ENCODE data around the gene TMEM119. TPM values are rescaled to one million over a fixed set of nuclear protein-coding genes. Genes with fewer than 3 reads are reported as not detected.

Gene TMEM119
- total RNA-seq, 2 experiments from 2014 or later = 2.1 to 2.6 TPM

- no peaks in the 10 kb centered on the region for H3K27me3 ChIP-seq (ENCODE audit: control insufficient read depth in 1 of 2, insufficient read depth in 2 of 2, low read length in 2 of 2)
- no peak for DNase-seq
- H3K9me3 ChIP-seq (ENCODE audit: control insufficient read depth in 1 of 2, insufficient read depth in 1 of 2, low read length in 2 of 2) = no peaks in the 10 kb centered on the region
- H3K36me3 ChIP-seq (ENCODE audit: insufficient read depth, low read length) = peaks cover 44% of the 10 kb centered on the region
- peak; percentile 53 for TF ChIP-seq CTCF (IDR thresholded peaks at IDR 0.05)
- POLR2A ChIA-PET = interaction anchor here (1.5 to 8.0 kb wide), 3 partner anchors 53 to 239 kb away, joined by 5 to 164 read pairs (median 36); partner anchors contain the start of gene SELPLG
- no peaks in the 10 kb centered on the region for H3K9me3 Mint-ChIP-seq
- H3K27ac ChIP-seq (ENCODE audit: low read depth in 1 of 2, low read length in 2 of 2) = peak overlapping the region in 1 of 2 donors; percentile 94
- peak overlapping the region; percentile 80 for H3K4me3 ChIP-seq (ENCODE audit: low read length)
- intact Hi-C loops (cut with DNase I, micrococcal nuclease) = loop anchor here (1.0 to 5.0 kb wide), 15 partner anchors 46 to 876 kb away; partner anchors contain the start of genes ALKBH2 (in 2 of the 2), CORO1C (in 2 of the 2), SSH1 (in 2 of the 2) and FICD (in 1 of the 2)
- peak overlapping the region; percentile 99 for H3K4me3 Mint-ChIP-seq
- H3K36me3 Mint-ChIP-seq (ENCODE audit: low read depth) = peaks cover 83% of the 10 kb centered on the region
- CTCF ChIA-PET = interaction anchor here (0.6 to 9.8 kb wide), 4 partner anchors 13 to 239 kb away, joined by 3 to 102 read pairs (median 13); partner anchors contain the start of gene SELPLG
- H3K27me3 Mint-ChIP-seq = no peaks in the 10 kb centered on the region
- H3K4me1 ChIP-seq (ENCODE audit: insufficient read depth, low read length) = peaks cover 63% of the 10 kb centered on the region
- peak overlapping the region; percentile 96 for H3K27ac Mint-ChIP-seq
- peaks cover 76% of the 10 kb centered on the region for H3K4me1 Mint-ChIP-seq (ENCODE audit: low read depth)
- ATAC-seq (ENCODE audit: poor library complexity) = no peak
These were observed 34.1 kb downstream of the TMEM119 start for GRCh38 chr12:108563804-108564151.

- peak; percentile 61 for ATAC-seq (ENCODE audit: poor library complexity)
- peaks cover 80% of the 10 kb centered on the region for H3K36me3 Mint-ChIP-seq (ENCODE audit: low read depth)
- ChIA-PET CTCF (interaction anchor here (0.6 to 9.8 kb wide), 6 partner anchors 13 to 241 kb away, joined by 3 to 102 read pairs (median 10); partner anchors contain the start of gene SELPLG), POLR2A (interaction anchor here (0.7 to 8.0 kb wide), 19 partner anchors 13 to 1436 kb away, joined by 3 to 164 read pairs (median 5); partner anchors contain the start of genes ANKRD13A, FICD, MMAB and MVK)
- Histone ChIP-seq H3K36me3 (ENCODE audit: insufficient read depth, low read length) (peaks cover 46% of the 10 kb centered on the region), H3K4me1 (ENCODE audit: insufficient read depth, low read length) (peaks cover 63% of the 10 kb centered on the region), H3K27ac (ENCODE audit: low read depth in 1 of 2, low read length in 2 of 2) (peak overlapping the region; percentile 88 to 94), H3K27me3 (ENCODE audit: control insufficient read depth in 1 of 2, insufficient read depth in 2 of 2, low read length in 2 of 2) (no peaks in the 10 kb centered on the region), H3K9me3 (ENCODE audit: control insufficient read depth in 1 of 2, insufficient read depth in 1 of 2, low read length in 2 of 2) (no peaks in the 10 kb centered on the region), H3K4me3 (ENCODE audit: low read length) (peak overlapping the region; percentile 80)
- peak overlapping the region; percentile 96 for H3K27ac Mint-ChIP-seq
- no peaks in the 10 kb centered on the region for H3K9me3 Mint-ChIP-seq
- TF ChIP-seq CTCF (IDR thresholded peaks at IDR 0.05) = peak; percentile 94
- H3K27me3 Mint-ChIP-seq = no peaks in the 10 kb centered on the region
- peaks cover 74% of the 10 kb centered on the region for H3K4me1 Mint-ChIP-seq (ENCODE audit: low read depth)
- intact Hi-C loops (cut with DNase I, micrococcal nuclease) = loop anchor here (1.0 to 5.0 kb wide), 13 partner anchors 46 to 876 kb away; partner anchors contain the start of genes SSH1 (in 2 of the 2), ALKBH2 (in 1 of the 2), CORO1C (in 1 of the 2) and FICD (in 1 of the 2)
- peak; percentile 73 to 94 (median 84) for DNase-seq
- peak overlapping the region; percentile 99 for H3K4me3 Mint-ChIP-seq
These were observed 34.6 kb downstream of the TMEM119 start for GRCh38 chr12:108563136-108563803.

GRCh38 chr12:108562348-108563135, 35.3 kb downstream of the TMEM119 start, which contains the start of gene ISCU:
Gene ISCU (plus strand): TSS chr12:108562596. CDS start chr12:108562623, 27 bp downstream.
- CTCF ChIA-PET = interaction anchor here (0.6 to 9.8 kb wide), 5 partner anchors 55 to 388 kb away, joined by 3 to 102 read pairs (median 3); partner anchors contain the start of gene SELPLG
- no peak for TF ChIP-seq CTCF (IDR thresholded peaks at IDR 0.05)
- intact Hi-C loops (cut with DNase I, micrococcal nuclease) = loop anchor here (1.0 to 5.0 kb wide), 13 partner anchors 45 to 875 kb away; partner anchors contain the start of genes SELPLG (in 2 of the 2), SSH1 (in 2 of the 2), ALKBH2 (in 1 of the 2) and CORO1C (in 1 of the 2)
- Mint-ChIP-seq H3K36me3 (ENCODE audit: low read depth) (peaks cover 76% of the 10 kb centered on the region), H3K4me3 (peak within 1 kb of the TSS; percentile 99), H3K27ac (peak within 1 kb of the TSS; percentile 96), H3K27me3 (no peaks in the 10 kb centered on the region), H3K9me3 (no peaks in the 10 kb centered on the region), H3K4me1 (ENCODE audit: low read depth) (peaks cover 74% of the 10 kb centered on the region)
- Histone ChIP-seq H3K36me3 (ENCODE audit: insufficient read depth, low read length) (peaks cover 43% of the 10 kb centered on the region), H3K4me3 (ENCODE audit: low read length) (peak within 1 kb of the TSS; percentile 97), H3K27me3 (ENCODE audit: control insufficient read depth in 1 of 2, insufficient read depth in 2 of 2, low read length in 2 of 2) (no peaks in the 10 kb centered on the region), H3K4me1 (ENCODE audit: insufficient read depth, low read length) (peaks cover 63% of the 10 kb centered on the region), H3K27ac (ENCODE audit: low read depth in 1 of 2, low read length in 2 of 2) (peak within 1 kb of the TSS; percentile 92 to 94), H3K9me3 (ENCODE audit: control insufficient read depth in 1 of 2, insufficient read depth in 1 of 2, low read length in 2 of 2) (no peaks in the 10 kb centered on the region)
- POLR2A ChIA-PET = interaction anchor here (0.6 to 8.0 kb wide), 28 partner anchors 13 to 1606 kb away, joined by 3 to 164 read pairs (median 5); partner anchors contain the start of genes ANKRD13A, FICD, MMAB and MVK
- peak; percentile 97 to 100 (median 99) for DNase-seq
- peak; percentile 63 for ATAC-seq (ENCODE audit: poor library complexity)

Data from CD4-positive, alpha-beta T cell (primary cell).